IMR-90 (cell line): ENCODE data around the gene ME2. TPM values are rescaled to one million over a fixed set of nuclear protein-coding genes. Genes with fewer than 3 reads are reported as not detected.

Experiments used
- ATAC-seq: fragments of 200-7000 bp; cut with Tn5 transposase; 2 replicates; pipeline ENCODE4 v1.9.1; 2020; ENCODE audit warnings: low read depth, mild to moderate bottlenecking, moderate library complexity
- BruUV-seq: library from RNA; stranded (reverse); fragments of 400-500 nt; replicated peaks from 2 replicates; lab custom pipeline; 2021; lab: Mats Ljungman, UMichigan
- CTCF ChIA-PET: fragments of 300-600 bp; formaldehyde crosslinking; extraction: SDS; loops from one replicate; lab custom pipeline; 2021; ENCODE audit warnings: antibody characterized with exemption; lab: Yijun Ruan, JAX
- POLR2A ChIA-PET: fragments of 300-600 bp; sonication (Branson Sonifier 250); formaldehyde crosslinking; loops from one replicate; lab custom pipeline; 2022; ENCODE audit warnings: antibody characterized with exemption; ENCODE audit not compliant: unreplicated experiment; lab: Charles Lee
- DNase-seq: peaks from one replicate; pipeline ENCODE4 v3.0.0; 2013
- H2AFZ ChIP-seq: replicated peaks from 2 replicates; pipeline ENCODE3; 2013; ENCODE audit warnings: low read length, mild to moderate bottlenecking; ENCODE audit not compliant: poor library complexity
- H2AK5ac ChIP-seq: 2 replicates; pipeline ENCODE4 v1.6.1; 2013; ENCODE audit warnings: low read depth, low read length, inconsistent platforms
- H2AK9ac ChIP-seq: replicated peaks from 2 replicates; pipeline ENCODE3; 2013; ENCODE audit warnings: mild to moderate bottlenecking, low read depth, low read length, moderate library complexity; ENCODE audit not compliant: poor library complexity
- H2BK120ac ChIP-seq: 2 replicates; pipeline ENCODE4 v1.6.1; 2013; ENCODE audit warnings: low read depth, low read length, inconsistent platforms
- H2BK15ac ChIP-seq: 3 replicates; pipeline ENCODE4 v1.6.1; 2013; ENCODE audit warnings: low read depth, low read length, inconsistent platforms
- H2BK20ac ChIP-seq: 2 replicates; pipeline ENCODE4 v1.6.1; 2013; ENCODE audit warnings: low read depth, mild to moderate bottlenecking, inconsistent platforms, low read length, moderate library complexity
- H2BK5ac ChIP-seq: 2 replicates; pipeline ENCODE4 v1.6.1; 2013; ENCODE audit warnings: mild to moderate bottlenecking, low read depth, low read length, inconsistent platforms; ENCODE audit not compliant: poor library complexity, severe bottlenecking
- H3K14ac ChIP-seq: replicated peaks from 2 replicates; pipeline ENCODE4 v1.6.1; 2013; ENCODE audit warnings: low read depth, low read length, inconsistent platforms
- H3K18ac ChIP-seq: 2 replicates; pipeline ENCODE4 v1.6.1; 2013; ENCODE audit warnings: low read depth, low read length, control low read depth
- H3K23ac ChIP-seq: 2 replicates; pipeline ENCODE4 v1.6.1; 2013; ENCODE audit warnings: low read depth, low read length, inconsistent platforms
- H3K27ac ChIP-seq: 2 replicates; pipeline ENCODE4 v1.5.1; 2013; ENCODE audit warnings: mild to moderate bottlenecking, control low read depth, low read length; ENCODE audit not compliant: insufficient read depth
- H3K27me3 ChIP-seq: 2 replicates; pipeline ENCODE4 v1.6.1; 2013; ENCODE audit warnings: low read length; ENCODE audit not compliant: control insufficient read depth, insufficient read depth
- H3K36me3 ChIP-seq: 2 replicates; pipeline ENCODE4 v1.6.1; 2013; ENCODE audit warnings: low read length, mixed read lengths; ENCODE audit not compliant: control insufficient read depth, insufficient read depth
- H3K4ac ChIP-seq: 2 replicates; pipeline ENCODE4 v1.6.1; 2013; ENCODE audit warnings: low read depth, low read length, inconsistent platforms
- H3K4me1 ChIP-seq: 2 replicates; pipeline ENCODE4 v1.6.1; 2013; ENCODE audit warnings: low read length, mixed read lengths; ENCODE audit not compliant: control insufficient read depth, insufficient read depth
- H3K4me2 ChIP-seq: 2 replicates; pipeline ENCODE4 v1.6.1; 2013; ENCODE audit warnings: low read depth, mild to moderate bottlenecking, control low read depth, low read length, moderate library complexity
- H3K4me3 ChIP-seq: 2 replicates; pipeline ENCODE4 v1.5.1; 2013; ENCODE audit warnings: low read depth, mild to moderate bottlenecking, control low read depth, low read length, moderate library complexity; ENCODE audit not compliant: insufficient read depth
- H3K56ac ChIP-seq: 2 replicates; pipeline ENCODE4 v1.6.1; 2013; ENCODE audit warnings: low read length, inconsistent platforms; ENCODE audit not compliant: insufficient read depth; ENCODE audit errors: extremely low read depth
- H3K79me1 ChIP-seq, 2 experiments: 2 replicates each; pipeline ENCODE4 v1.6.1; 2013; ENCODE audit warnings: low read length in 2 of 2, inconsistent platforms in 1 of 2, low read depth in 1 of 2
- H3K9ac ChIP-seq: 2 replicates; pipeline ENCODE4 v1.6.1; 2013; ENCODE audit warnings: low read depth, low read length, control low read depth
- H3K9me1 ChIP-seq: 2 replicates; pipeline ENCODE4 v1.6.1; 2013; ENCODE audit warnings: low read length, inconsistent platforms; ENCODE audit not compliant: insufficient read depth
- H3K9me3 ChIP-seq: 2 replicates; pipeline ENCODE4 v1.6.1; 2013; ENCODE audit warnings: low read length; ENCODE audit not compliant: control insufficient read depth, insufficient read depth
- H4K20me1 ChIP-seq: 2 replicates; pipeline ENCODE4 v1.6.1; 2013; ENCODE audit warnings: low read length, inconsistent platforms; ENCODE audit not compliant: insufficient read depth
- H4K5ac ChIP-seq: 2 replicates; pipeline ENCODE4 v1.6.1; 2013; ENCODE audit warnings: mild to moderate bottlenecking, low read depth, low read length, control low read depth
- H4K8ac ChIP-seq, 2 experiments: 2 replicates each; pipeline ENCODE4 v1.6.1; 2013; ENCODE audit warnings: low read depth in 2 of 2, low read length in 2 of 2, control low read depth in 1 of 2, inconsistent platforms in 1 of 2
- H4K91ac ChIP-seq: 2 replicates; pipeline ENCODE4 v1.6.1; 2013; ENCODE audit warnings: low read depth, low read length, inconsistent platforms; ENCODE audit not compliant: insufficient read depth
- BHLHE40 ChIP-seq: fragments of 150-350 bp; IDR thresholded peaks from 2 replicates; pipeline ENCODE4 v1.6.1; 2016; ENCODE audit warnings: mild to moderate bottlenecking, low read depth, low read length
- CEBPB ChIP-seq: IDR thresholded peaks from 2 replicates; pipeline ENCODE4 v1.6.1; 2012; ENCODE audit warnings: low read depth, low read length, improper control_type of control experiment
- CHD1 ChIP-seq: IDR thresholded peaks from 2 replicates; pipeline ENCODE4 v1.6.1; 2012; ENCODE audit warnings: low read depth, low read length, improper control_type of control experiment
- CTCF ChIP-seq: conservative IDR thresholded peaks from 2 replicates; pipeline ENCODE4 v1.5.1; 2012; ENCODE audit warnings: mild to moderate bottlenecking, low read depth, low read length, improper control_type of control experiment
- ELK1 ChIP-seq: fragments of 150-350 bp; IDR thresholded peaks from 2 replicates; pipeline ENCODE4 v1.6.1; 2016; ENCODE audit warnings: low read depth, mild to moderate bottlenecking, low read length, moderate library complexity, borderline replicate concordance
- FOS ChIP-seq: fragments of 150-350 bp; IDR thresholded peaks from 2 replicates; pipeline ENCODE4 v1.6.1; 2016; ENCODE audit warnings: low read depth, low read length
- MAFK ChIP-seq: IDR thresholded peaks from 2 replicates; pipeline ENCODE4 v1.6.1; 2012; ENCODE audit warnings: low read depth, low read length, improper control_type of control experiment
- MAZ ChIP-seq: IDR thresholded peaks from 2 replicates; pipeline ENCODE4 v1.6.1; 2012; ENCODE audit warnings: low read depth, mild to moderate bottlenecking, low read length, improper control_type of control experiment, moderate library complexity, borderline replicate concordance
- MXI1 ChIP-seq: IDR thresholded peaks from 2 replicates; pipeline ENCODE4 v1.6.1; 2012; ENCODE audit warnings: low read depth, mild to moderate bottlenecking, low read length, moderate library complexity, borderline replicate concordance
- NFE2L2 ChIP-seq: fragments of 150-350 bp; IDR thresholded peaks from 2 replicates; pipeline ENCODE4 v1.6.1; 2016; ENCODE audit warnings: low read depth, mild to moderate bottlenecking, low read length
- POLR2A ChIP-seq: IDR thresholded peaks from 2 replicates; pipeline ENCODE4 v1.6.1; 2012; ENCODE audit warnings: mild to moderate bottlenecking, low read depth, low read length
- RAD21 ChIP-seq: IDR thresholded peaks from 2 replicates; pipeline ENCODE4 v1.6.1; 2012; ENCODE audit warnings: low read length, improper control_type of control experiment
- RCOR1 ChIP-seq: IDR thresholded peaks from 2 replicates; pipeline ENCODE4 v1.6.1; 2012; ENCODE audit warnings: mild to moderate bottlenecking, low read length, improper control_type of control experiment; ENCODE audit not compliant: insufficient replicate concordance
- RFX5 ChIP-seq: IDR thresholded peaks from 2 replicates; pipeline ENCODE4 v1.8.0; 2012; ENCODE audit warnings: low read depth, mild to moderate bottlenecking, low read length, moderate library complexity
- SMC3 ChIP-seq: fragments of 150-350 bp; IDR thresholded peaks from 2 replicates; pipeline ENCODE4 v1.6.1; 2016; ENCODE audit warnings: low read depth, mild to moderate bottlenecking, antibody characterized with exemption, low read length, moderate library complexity
- USF2 ChIP-seq: fragments of 150-350 bp; IDR thresholded peaks from 2 replicates; pipeline ENCODE4 v1.6.1; 2017; ENCODE audit warnings: mild to moderate bottlenecking, antibody characterized with exemption, low read length, low read depth
- WGBS, 2 experiments: methylation state at CpG; one replicate each; pipeline versions ENCODE4 v1.1.5 to v1.1.7; 2013; ENCODE audit warnings: missing lambda C conversion rate in 2 of 2; ENCODE audit not compliant: insufficient read length in 1 of 2; ENCODE audit errors: extremely low coverage in 2 of 2; 5-methylcytosine and 5-hydroxymethylcytosine counted together
- dilution Hi-C: fragments of 300-500 bp; cut with HindIII; formaldehyde crosslinking; loops from one replicate; pipeline ENCODE4 v1.14.3; 2018; ENCODE audit warnings: low sequenced_read_pairs; ENCODE audit not compliant: unreplicated experiment
- in situ Hi-C: fragments of 300-500 bp; cut with MboI; formaldehyde crosslinking; loops from 3 replicates; pipeline ENCODE4 v1.14.3; 2019; ENCODE audit warnings: low sequenced_read_pairs, inconsistent platforms, mixed read lengths
- intact Hi-C: fragments of 100-400 bp; cut with micrococcal nuclease; formaldehyde crosslinking; loops from 2 replicates; pipeline ENCODE4 v1.10.0; 2022
- polyA plus RNA-seq, 3 experiments: library from polyadenylated mRNA; depleted of rRNA; stranded (reverse); fragments of >200 nt; gene quantifications; 2 replicates each; pipeline ENCODE4 v1.2.3, GENCODE V29; 2012; ENCODE audit warnings: low replicate concordance in 1 of 3
- total RNA-seq: library from RNA; depleted of rRNA; stranded (reverse); fragments of >200 nt; gene quantifications from 2 replicates; pipeline ENCODE4 v1.2.3, GENCODE V29; 2012

The ME2 gene
- total and polyA plus RNA-seq, 2 of the 4 experiments (the other 2 are of a cell fraction), result 29.7 to 32.6 TPM

- no TSS peak for BruUV-seq
- H2BK15ac ChIP-seq, result no peak overlapping the region
- H3K9me1 ChIP-seq, result no peaks in the 10 kb centered on the region
- H4K91ac ChIP-seq, result no peak overlapping the region
- H3K79me1 ChIP-seq, result peaks cover 6 to 9% of the 10 kb centered on the region in 2 experiments; a peak in 2 of 4 replicates
- H3K4me1 ChIP-seq, result no peaks in the 10 kb centered on the region
- no peak overlapping the region for H2BK5ac ChIP-seq
- H2BK120ac ChIP-seq, result no peak overlapping the region
- no peak overlapping the region for H4K5ac ChIP-seq
- TF ChIP-seq CEBPB, result no peak
- no peak for TF ChIP-seq SMC3
- no peak for TF ChIP-seq MAZ
- no peak for TF ChIP-seq MXI1
- no peak for TF ChIP-seq USF2
- no peak for TF ChIP-seq RFX5
- TF ChIP-seq MAFK, result no peak
- TF ChIP-seq RCOR1, result no peak
- TF ChIP-seq ELK1, result no peak
- no peak for TF ChIP-seq POLR2A
- TF ChIP-seq FOS, result no peak
- no peak for TF ChIP-seq CHD1
- TF ChIP-seq RAD21, result no peak
- no peak for TF ChIP-seq BHLHE40
- TF ChIP-seq NFE2L2, result no peak
- no peak for TF ChIP-seq CTCF
- in situ Hi-C loops (no loop called here), dilution Hi-C loops (no loop called here), intact Hi-C loops (no loop called here)
- CTCF ChIA-PET, result no interaction called here
- H3K14ac ChIP-seq, result no peak overlapping the region
- H2AK5ac ChIP-seq, result no peak overlapping the region
- ATAC-seq, result no peak
- no peak overlapping the region for H3K9ac ChIP-seq
- POLR2A ChIA-PET, result no interaction called here
- DNase-seq, result no peak
- no peaks in the 10 kb centered on the region for H3K9me3 ChIP-seq
- 88% methylated on average over 1 of the region's 2 CpGs; no CpG with 5 or more reads in 1 of the 2 experiments for WGBS, 2 experiments
- H3K18ac ChIP-seq, result no peak overlapping the region
- no peak overlapping the region for H3K56ac ChIP-seq
- H2AFZ ChIP-seq, result no peak overlapping the region
- peaks cover 5% of the 10 kb centered on the region for H3K36me3 ChIP-seq
- no peak overlapping the region for H3K4ac ChIP-seq
- H4K8ac ChIP-seq, result no peak overlapping the region
- no peak overlapping the region for H3K4me3 ChIP-seq
- H3K27ac ChIP-seq, result no peak overlapping the region
- H2AK9ac ChIP-seq, result no peak overlapping the region
- H4K20me1 ChIP-seq, result no peaks in the 10 kb centered on the region
- no peak overlapping the region for H2BK20ac ChIP-seq
- no peak overlapping the region for H3K4me2 ChIP-seq
- no peaks in the 10 kb centered on the region for H3K27me3 ChIP-seq
- H3K23ac ChIP-seq, result no peak overlapping the region
Observed at GRCh38 chr18:50906843-50907242, 27.9 kb downstream of the ME2 start.
